Nephron (organoid): Measurements from ENCODE around the gene OR10G7.

Experiments
- H3K27ac Mint-ChIP-seq, 3 experiments: 2 replicates each; pipeline ENCODE4 v1.8.0; 2020; ENCODE audit warnings: mixed read lengths in 3 of 3, mild to moderate bottlenecking in 2 of 3, moderate library complexity in 1 of 3
- H3K27me3 Mint-ChIP-seq: 2 replicates; pipeline ENCODE4 v1.8.0; 2021; ENCODE audit warnings: low read depth, mild to moderate bottlenecking, moderate library complexity, mixed read lengths
- H3K36me3 Mint-ChIP-seq: 2 replicates; pipeline ENCODE4 v1.8.0; 2020; ENCODE audit warnings: low read depth, mixed read lengths
- H3K4me1 Mint-ChIP-seq: 2 replicates; pipeline ENCODE4 v1.8.0; 2020; ENCODE audit warnings: mixed read lengths
- H3K4me3 Mint-ChIP-seq, 3 experiments: 2 replicates each; pipeline ENCODE4 v1.8.0; 2020; ENCODE audit warnings: mild to moderate bottlenecking in 3 of 3, mixed read lengths in 3 of 3, moderate library complexity in 2 of 3
- H3K9me3 Mint-ChIP-seq: 2 replicates; pipeline ENCODE4 v1.8.0; 2020; ENCODE audit warnings: mixed read lengths
- CTCF ChIP-seq, 3 experiments: fragments of 200-600 bp; sonication (generic); IDR thresholded peaks; one replicate each; pipeline ENCODE4 v1.5.0; 2021; ENCODE audit warnings: antibody characterized with exemption in 3 of 3; ENCODE audit not compliant: unreplicated experiment in 3 of 3

The OR10G7 gene

GRCh38 chr11:124069429-124070401 is 28.6 kb upstream of the OR10G7 start:
- TF ChIP-seq CTCF (IDR thresholded peaks at IDR 0.05; ENCODE audit: unreplicated experiment in 3 of 3): peak; percentile 36 to 54 (median 43)
- no peaks in the 10 kb centered on the region for H3K9me3 Mint-ChIP-seq
- no peaks in the 10 kb centered on the region for H3K36me3 Mint-ChIP-seq
- H3K27me3 Mint-ChIP-seq: peaks cover 30% of the 10 kb centered on the region
- peak overlapping the region in 2 of 3 experiments; percentile 32 to 36 for H3K4me3 Mint-ChIP-seq
- peaks cover 12% of the 10 kb centered on the region for H3K4me1 Mint-ChIP-seq
- no peak overlapping the region for H3K27ac Mint-ChIP-seq

DNA sequence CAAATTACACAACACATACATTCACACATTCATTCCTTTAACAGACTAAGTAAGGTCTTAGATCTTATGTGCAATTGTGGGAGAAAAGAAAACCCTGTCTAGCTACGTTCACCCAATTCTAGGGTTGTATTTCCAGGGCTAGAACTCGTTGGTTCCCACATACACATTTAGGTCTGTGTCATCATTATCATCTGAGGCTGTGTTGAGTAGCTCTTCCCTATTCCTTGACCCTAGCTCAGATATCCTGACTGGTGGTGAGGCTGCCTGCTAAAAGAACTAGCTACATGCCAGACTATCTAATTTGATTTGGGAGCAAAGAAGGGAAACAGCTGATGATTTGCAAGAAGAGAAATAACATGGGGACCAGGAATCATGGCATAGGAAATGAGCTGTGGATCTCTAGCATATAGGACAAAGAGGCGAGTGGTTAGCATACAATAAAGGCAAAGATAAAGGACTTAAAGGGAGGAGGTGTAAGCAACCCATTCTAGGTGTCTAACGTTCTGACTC is 27.5 kb upstream of the OR10G7 start:
- Mint-ChIP-seq H3K9me3 (no peaks in the 10 kb centered on the region), H3K36me3 (no peaks in the 10 kb centered on the region), H3K27ac (no peak overlapping the region), H3K4me3 (no peak overlapping the region), H3K4me1 (peaks cover 12% of the 10 kb centered on the region), H3K27me3 (peaks cover 30% of the 10 kb centered on the region)
- TF ChIP-seq CTCF (IDR thresholded peaks at IDR 0.05; ENCODE audit: unreplicated experiment in 3 of 3): no peak

GRCh38 chr11:124052966-124053365 is 11.8 kb upstream of the OR10G7 start:
- Mint-ChIP-seq H3K9me3 (peaks cover 2% of the 10 kb centered on the region), H3K27ac (no peak overlapping the region), H3K4me3 (no peak overlapping the region), H3K36me3 (no peaks in the 10 kb centered on the region), H3K27me3 (peaks cover 3% of the 10 kb centered on the region), H3K4me1 (no peaks in the 10 kb centered on the region)
- no peak for TF ChIP-seq CTCF (IDR thresholded peaks at IDR 0.05; ENCODE audit: unreplicated experiment in 3 of 3)

DNA sequence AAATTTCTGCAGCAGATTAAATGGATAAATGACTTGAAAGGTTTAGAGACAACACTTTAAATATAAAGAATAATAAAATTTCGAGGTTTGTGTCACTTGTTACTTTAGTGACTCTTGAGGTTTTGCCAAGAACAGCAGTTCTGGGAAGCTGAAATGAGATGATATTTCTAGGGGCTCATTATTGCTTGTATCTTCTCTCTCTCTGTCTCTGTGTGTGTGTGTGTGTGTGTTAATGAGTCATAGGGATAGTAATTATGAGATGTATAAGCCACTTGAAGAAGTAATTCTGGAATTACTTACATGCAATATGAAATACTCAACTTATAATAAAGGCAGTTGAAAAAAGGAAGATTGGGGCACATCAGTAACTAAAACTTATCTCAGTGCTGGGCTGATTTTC is 9.6 kb upstream of the OR10G7 start:
- H3K27me3 Mint-ChIP-seq: peaks cover 3% of the 10 kb centered on the region
- no peaks in the 10 kb centered on the region for H3K9me3 Mint-ChIP-seq
- no peaks in the 10 kb centered on the region for H3K4me1 Mint-ChIP-seq
- H3K4me3 Mint-ChIP-seq: no peak overlapping the region
- no peak overlapping the region for H3K27ac Mint-ChIP-seq
- H3K36me3 Mint-ChIP-seq: no peaks in the 10 kb centered on the region
- TF ChIP-seq CTCF (IDR thresholded peaks at IDR 0.05; ENCODE audit: unreplicated experiment in 3 of 3): no peak

DNA sequence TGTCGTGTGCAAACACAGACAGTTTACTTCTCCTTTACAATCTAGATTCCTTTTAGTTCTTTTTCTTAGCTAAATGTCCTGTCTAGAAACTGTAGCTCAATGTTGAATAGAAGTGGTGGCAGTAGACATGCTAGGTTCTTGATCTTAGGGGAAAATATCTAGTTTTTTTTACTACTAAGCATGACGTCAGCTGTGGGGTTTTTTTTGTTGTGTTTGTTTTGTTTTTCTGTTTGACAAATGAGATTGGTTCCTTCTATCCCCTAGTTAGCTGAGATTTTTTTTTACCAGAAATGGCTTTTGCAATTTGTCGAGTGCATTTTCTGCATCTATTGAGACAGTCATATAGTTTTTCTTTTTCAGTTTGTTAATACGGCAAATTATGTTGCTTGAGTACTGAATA is 2.3 kb upstream of the OR10G7 start:
- H3K4me3 Mint-ChIP-seq: no peak overlapping the region
- no peak overlapping the region for H3K27ac Mint-ChIP-seq
- no peaks in the 10 kb centered on the region for H3K36me3 Mint-ChIP-seq
- no peaks in the 10 kb centered on the region for H3K27me3 Mint-ChIP-seq
- no peaks in the 10 kb centered on the region for H3K9me3 Mint-ChIP-seq
- TF ChIP-seq CTCF (IDR thresholded peaks at IDR 0.05; ENCODE audit: unreplicated experiment in 3 of 3): no peak
- no peaks in the 10 kb centered on the region for H3K4me1 Mint-ChIP-seq
